LNCaP clone FGC (cell line): Measurements from ENCODE around the gene FRAT2.

Source experiments
- DNase-seq: peaks from one replicate; pipeline ENCODE4 v3.0.0-alpha.2; 2011; ENCODE audit warnings: low read depth
- H3K4me3 ChIP-seq: 2 replicates; pipeline ENCODE4 v1.5.1; 2011; ENCODE audit warnings: mild to moderate bottlenecking, low read depth, low read length, control low read depth
- CTCF ChIP-seq: IDR thresholded peaks from 2 replicates; pipeline ENCODE4 v1.5.1; 2012; ENCODE audit warnings: mild to moderate bottlenecking; ENCODE audit not compliant: control insufficient read depth, insufficient read depth; ENCODE audit errors: extremely low read depth

Gene FRAT2

DNA sequence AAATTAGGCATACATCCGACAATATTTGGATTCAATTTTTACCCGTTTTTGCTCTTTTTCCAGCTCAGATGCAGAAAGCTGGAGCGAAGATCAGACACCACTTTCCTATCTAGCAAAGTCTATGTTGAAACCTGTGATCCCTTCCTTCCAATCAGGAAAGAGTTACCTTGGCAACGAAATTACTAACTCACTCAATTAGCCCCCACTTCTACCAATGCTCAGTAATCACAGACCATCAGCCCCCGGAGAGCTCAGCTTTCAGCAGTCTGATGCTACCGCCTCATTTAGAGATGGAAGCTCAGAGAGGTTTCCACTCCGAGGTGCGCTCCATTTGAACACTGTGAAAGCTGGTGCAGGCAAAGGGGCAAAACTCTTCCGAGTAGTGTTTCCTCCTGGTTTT lies 8.8 kb downstream of the FRAT2 start:
- H3K4me3 ChIP-seq, result no peak overlapping the region
- DNase-seq, result no peak
- no peak for TF ChIP-seq CTCF

GRCh38 chr10:97323501-97323900 lies 11.0 kb downstream of the FRAT2 start:
- TF ChIP-seq CTCF, result no peak
- no peak overlapping the region for H3K4me3 ChIP-seq
- DNase-seq, result no peak

DNA sequence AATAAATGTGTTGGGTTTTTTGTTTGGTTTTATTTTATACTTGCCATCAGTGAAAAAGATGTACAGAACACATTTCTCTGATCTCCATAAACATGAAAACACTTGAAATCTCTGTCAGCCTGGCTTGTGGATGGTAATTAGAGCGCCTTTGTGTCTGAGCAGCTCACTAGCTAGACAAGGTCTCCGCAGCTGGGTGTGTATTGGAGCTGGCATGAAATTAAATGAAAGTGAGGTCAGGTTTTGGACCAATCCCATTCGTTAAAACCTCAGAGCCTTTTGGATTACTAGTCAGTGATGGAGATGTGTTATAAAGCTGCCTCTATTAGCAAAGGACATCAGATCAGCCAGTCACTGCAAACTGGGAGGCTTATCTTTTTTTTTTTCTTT lies 12.7 kb downstream of the FRAT2 start:
- no peak for TF ChIP-seq CTCF

DNA sequence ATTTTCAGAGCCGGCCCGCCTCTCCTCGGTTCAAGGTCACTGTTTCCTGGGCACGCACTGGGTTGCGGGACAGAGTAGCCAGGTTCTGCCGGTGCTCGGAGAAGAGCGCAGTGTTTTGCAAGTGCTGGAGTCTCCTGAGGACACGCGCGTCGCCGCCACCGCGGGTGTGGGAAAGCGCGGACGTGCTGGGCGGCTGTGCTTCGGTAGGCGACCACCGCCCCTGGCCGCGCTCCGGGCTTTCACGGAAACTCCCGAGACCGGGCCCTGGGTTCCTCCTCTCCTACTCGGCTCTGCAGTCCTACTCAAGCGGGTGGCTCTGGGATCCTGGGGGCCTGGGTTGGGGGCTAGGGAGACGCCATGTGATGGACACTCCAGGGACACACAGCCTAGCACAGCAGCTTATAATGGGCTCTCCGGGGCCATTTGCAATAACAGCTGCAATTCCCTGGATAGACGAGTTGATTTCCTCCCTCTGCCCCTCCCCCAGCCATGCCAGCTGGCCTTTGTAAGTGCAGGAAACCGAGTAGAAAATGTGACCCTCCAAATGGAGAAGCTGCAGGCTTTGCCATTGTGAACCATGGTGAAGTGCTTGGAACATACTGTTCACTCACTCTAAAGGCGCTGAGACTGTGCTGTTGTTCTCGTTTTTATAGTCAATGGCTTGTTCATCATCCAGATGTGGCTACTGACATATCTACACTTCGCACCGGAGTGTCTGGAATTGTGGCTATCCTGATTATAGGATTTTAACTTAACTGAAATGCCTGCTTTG lies 13.3 kb downstream of the FRAT2 start:
- no peak for TF ChIP-seq CTCF
- DNase-seq, result no peak
- no peak overlapping the region for H3K4me3 ChIP-seq

More for the DNA sequence above, 12.7 kb downstream of the FRAT2 start:
- H3K4me3 ChIP-seq, result no peak overlapping the region
- DNase-seq, result no peak

DNA sequence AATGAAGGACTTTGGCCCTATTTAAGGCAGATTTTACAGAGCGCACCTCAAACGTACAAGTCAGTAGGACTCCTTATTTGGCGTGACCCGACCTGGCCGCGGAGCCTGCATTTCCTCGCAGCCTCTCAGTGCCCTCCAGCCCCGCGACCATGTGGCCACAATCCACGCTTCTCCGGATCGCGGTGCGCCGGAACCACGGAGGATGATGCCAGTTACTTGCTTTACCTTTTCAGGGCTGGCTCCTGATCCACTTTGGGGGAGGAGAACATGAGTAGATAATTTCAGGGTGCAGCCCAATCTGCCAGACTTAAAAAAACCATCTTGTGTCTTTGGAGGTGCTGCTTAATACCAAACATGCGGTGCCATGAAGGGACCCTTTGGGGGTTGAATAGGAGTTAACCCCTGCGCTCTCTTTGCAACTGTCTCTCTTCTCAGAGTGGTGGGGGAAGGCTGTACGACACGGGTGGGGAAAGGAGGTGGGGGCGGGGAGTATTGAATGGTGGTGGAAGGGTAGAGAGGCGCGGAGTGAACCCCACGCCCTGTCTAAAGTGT lies 14.0 kb downstream of the FRAT2 start:
- no peak for DNase-seq
- peak overlapping the region; percentile 58; the same call in 1 of the 2 replicates for H3K4me3 ChIP-seq
- no peak for TF ChIP-seq CTCF

GRCh38 chr10:97319671-97320479 lies 14.7 kb downstream of the FRAT2 start:
- DNase-seq, result no peak
- TF ChIP-seq CTCF, result no peak
- H3K4me3 ChIP-seq, result peak overlapping the region; percentile 58
